Measurements from ENCODE around the gene NDUFA13. TPM values are rescaled to one million over a fixed set of nuclear protein-coding genes. Genes with fewer than 3 reads are reported as not detected.

NDUFA13 gene
- total RNA-seq, 1 experiment from 2014 or later: 354 TPM

GRCh38 chr19:19529783-19530422 is 13.9 kb downstream of the NDUFA13 start:
- H3K4me1 Mint-ChIP-seq (ENCODE audit: insufficient read depth, unreplicated experiment): peaks cover 11% of the 10 kb centered on the region
- ChIA-PET CTCF (interaction anchor here (0.7 to 8.1 kb wide), 8 partner anchors 8 to 1599 kb away, joined by 3 to 107 read pairs (median 4); partner anchors contain the start of genes GMIP and NDUFA13), POLR2A (interaction anchor here (0.9 to 2.3 kb wide), 4 partner anchors 14 to 115 kb away, joined by 3 to 12 read pairs (median 4); partner anchors contain the start of genes NDUFA13 and TSSK6)
- no peaks in the 10 kb centered on the region for H3K9me3 Mint-ChIP-seq (ENCODE audit: unreplicated experiment)
- intact Hi-C loops (cut with micrococcal nuclease): loop anchor here (5.0 kb wide), 1 partner anchor 427 kb away; no protein-coding TSS in a partner anchor
- TF ChIP-seq, protein P1, sequence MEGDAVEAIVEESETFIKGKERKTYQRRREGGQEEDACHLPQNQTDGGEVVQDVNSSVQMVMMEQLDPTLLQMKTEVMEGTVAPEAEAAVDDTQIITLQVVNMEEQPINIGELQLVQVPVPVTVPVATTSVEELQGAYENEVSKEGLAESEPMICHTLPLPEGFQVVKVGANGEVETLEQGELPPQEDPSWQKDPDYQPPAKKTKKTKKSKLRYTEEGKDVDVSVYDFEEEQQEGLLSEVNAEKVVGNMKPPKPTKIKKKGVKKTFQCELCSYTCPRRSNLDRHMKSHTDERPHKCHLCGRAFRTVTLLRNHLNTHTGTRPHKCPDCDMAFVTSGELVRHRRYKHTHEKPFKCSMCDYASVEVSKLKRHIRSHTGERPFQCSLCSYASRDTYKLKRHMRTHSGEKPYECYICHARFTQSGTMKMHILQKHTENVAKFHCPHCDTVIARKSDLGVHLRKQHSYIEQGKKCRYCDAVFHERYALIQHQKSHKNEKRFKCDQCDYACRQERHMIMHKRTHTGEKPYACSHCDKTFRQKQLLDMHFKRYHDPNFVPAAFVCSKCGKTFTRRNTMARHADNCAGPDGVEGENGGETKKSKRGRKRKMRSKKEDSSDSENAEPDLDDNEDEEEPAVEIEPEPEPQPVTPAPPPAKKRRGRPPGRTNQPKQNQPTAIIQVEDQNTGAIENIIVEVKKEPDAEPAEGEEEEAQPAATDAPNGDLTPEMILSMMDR (IDR thresholded peaks at IDR 0.05; ENCODE audit: unreplicated experiment): no peak
- peaks cover 36% of the 10 kb centered on the region for H3K36me3 Mint-ChIP-seq (ENCODE audit: insufficient read depth, unreplicated experiment)
- no peak for DNase-seq (ENCODE audit: unreplicated experiment)
- no peaks in the 10 kb centered on the region for H3K27me3 Mint-ChIP-seq (ENCODE audit: insufficient read depth, unreplicated experiment)
- no peak overlapping the region for H3K27ac Mint-ChIP-seq (ENCODE audit: low read depth, unreplicated experiment)
- H3K4me3 Mint-ChIP-seq (ENCODE audit: unreplicated experiment): no peak overlapping the region
- BruUV-seq (replicated peaks): no TSS peak

- H3K27ac Mint-ChIP-seq (ENCODE audit: low read depth, unreplicated experiment): no peak overlapping the region
- ChIA-PET CTCF (interaction anchor here (0.8 to 8.1 kb wide), 6 partner anchors 9 to 120 kb away, joined by 3 to 107 read pairs (median 9); partner anchors contain the start of genes GMIP, LPAR2 and NDUFA13), POLR2A (interaction anchor here (0.6 to 2.4 kb wide), 5 partner anchors 14 to 483 kb away, joined by 3 to 10 read pairs (median 3); partner anchors contain the start of genes NDUFA13 and TSSK6)
- no peaks in the 10 kb centered on the region for H3K9me3 Mint-ChIP-seq (ENCODE audit: unreplicated experiment)
- no peak overlapping the region for H3K4me3 Mint-ChIP-seq (ENCODE audit: unreplicated experiment)
- DNase-seq (ENCODE audit: unreplicated experiment): no peak
- BruUV-seq (replicated peaks): no TSS peak
- peaks cover 11% of the 10 kb centered on the region for H3K4me1 Mint-ChIP-seq (ENCODE audit: insufficient read depth, unreplicated experiment)
- TF ChIP-seq, protein P1 (IDR thresholded peaks at IDR 0.05; ENCODE audit: unreplicated experiment): no peak
- H3K27me3 Mint-ChIP-seq (ENCODE audit: insufficient read depth, unreplicated experiment): no peaks in the 10 kb centered on the region
- intact Hi-C loops (cut with micrococcal nuclease): loop anchor here (5.0 kb wide), 1 partner anchor 427 kb away; no protein-coding TSS in a partner anchor
- peaks cover 36% of the 10 kb centered on the region for H3K36me3 Mint-ChIP-seq (ENCODE audit: insufficient read depth, unreplicated experiment)
Observed at GRCh38 chr19:19530423-19530804, 14.4 kb downstream of the NDUFA13 start.

DNA sequence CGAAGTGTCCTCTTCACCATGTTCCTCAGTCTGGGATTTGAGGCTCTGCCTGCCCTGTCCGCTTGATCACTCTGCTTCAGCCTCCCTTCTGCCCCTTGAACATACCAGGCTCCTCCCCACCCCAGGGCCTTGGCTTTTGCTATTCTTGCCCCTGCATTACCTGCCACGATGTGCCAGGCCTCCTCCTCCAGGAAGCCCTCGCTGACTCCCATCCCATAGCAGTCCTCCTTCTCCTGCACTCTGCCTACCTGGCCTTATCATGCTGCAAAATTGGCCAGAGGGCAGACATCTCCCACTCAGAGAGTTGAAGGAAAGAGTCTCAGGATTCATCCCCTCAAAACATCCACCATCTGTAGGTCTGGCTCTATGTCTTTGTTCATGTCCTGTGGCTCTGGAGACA is 14.9 kb downstream of the NDUFA13 start:
- POLR2A ChIA-PET: interaction anchor here (0.6 to 2.4 kb wide), 5 partner anchors 15 to 483 kb away, joined by 3 to 10 read pairs (median 3); partner anchors contain the start of genes NDUFA13 and TSSK6
- peaks cover 36% of the 10 kb centered on the region for H3K36me3 Mint-ChIP-seq (ENCODE audit: insufficient read depth, unreplicated experiment)
- no peak overlapping the region for H3K27ac Mint-ChIP-seq (ENCODE audit: low read depth, unreplicated experiment)
- H3K4me1 Mint-ChIP-seq (ENCODE audit: insufficient read depth, unreplicated experiment): peaks cover 11% of the 10 kb centered on the region
- no peak for DNase-seq (ENCODE audit: unreplicated experiment)
- H3K4me3 Mint-ChIP-seq (ENCODE audit: unreplicated experiment): no peak overlapping the region
- H3K27me3 Mint-ChIP-seq (ENCODE audit: insufficient read depth, unreplicated experiment): no peaks in the 10 kb centered on the region
- no TSS peak for BruUV-seq (replicated peaks)
- CTCF ChIA-PET: interaction anchor here (0.9 to 8.1 kb wide), 15 partner anchors 15 to 166 kb away, joined by 3 to 107 read pairs (median 10); partner anchors contain the start of genes GMIP, LPAR2, NDUFA13 and TSSK6
- no peaks in the 10 kb centered on the region for H3K9me3 Mint-ChIP-seq (ENCODE audit: unreplicated experiment)
- TF ChIP-seq, protein P1 (IDR thresholded peaks at IDR 0.05; ENCODE audit: unreplicated experiment): no peak
- intact Hi-C loops (cut with micrococcal nuclease): loop anchor here (5.0 kb wide), 1 partner anchor 426 kb away; no protein-coding TSS in a partner anchor
